Measurements from ENCODE around the gene TMED1. TPM values are rescaled to one million over a fixed set of nuclear protein-coding genes. Genes with fewer than 3 reads are reported as not detected.
A peak's percentile ranks its signal among the peaks of the same experiment; 100 is the strongest.

The TMED1 gene
- total and polyA plus RNA-seq, 12 donors: 25.9 to 88.6 (median 33.5) TPM

DNA sequence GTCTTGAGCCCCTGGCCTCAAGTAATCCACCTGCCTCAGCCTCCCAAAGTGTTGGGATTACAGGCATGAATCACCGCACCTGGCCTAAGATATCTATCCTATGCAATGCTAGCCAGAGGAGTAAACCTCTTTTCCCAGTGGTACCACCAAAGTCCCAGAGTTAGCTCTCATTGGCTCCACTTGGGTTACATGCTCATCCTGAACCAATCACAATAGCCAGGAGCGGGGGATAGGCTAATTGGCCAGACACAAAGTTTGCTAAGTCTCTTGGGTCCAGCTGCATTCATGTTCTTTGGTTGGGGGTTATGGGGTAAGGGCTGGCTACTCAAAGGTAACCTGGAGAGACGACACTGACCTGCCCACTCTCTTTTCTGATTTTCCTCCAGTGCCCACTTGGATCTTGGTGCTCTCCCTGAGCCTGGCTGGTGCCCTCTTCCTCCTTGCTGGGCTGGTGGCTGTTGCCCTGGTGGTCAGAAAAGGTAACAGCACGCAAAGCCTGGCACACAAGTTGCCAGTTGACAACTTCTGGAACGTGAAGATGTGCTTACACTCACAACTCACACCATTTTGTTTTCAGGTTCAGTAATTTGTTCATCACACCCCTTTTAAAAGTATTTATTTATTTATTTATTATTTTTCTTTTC is 20.0 kb upstream of the TMED1 start:
- Histone ChIP-seq H3K4me1 (peaks cover 0 to 4% (median 0%) of the 10 kb centered on the region in 9 donors), H3K4me3 (no peak overlapping the region), H3K9me3 (no peaks in the 10 kb centered on the region), H3K27ac (no peak overlapping the region), H3K36me3 (peaks cover 0 to 5% (median 0%) of the 10 kb centered on the region in 9 donors), H3K27me3 (no peaks in the 10 kb centered on the region)
- DNase-seq (no peak), ATAC-seq (no peak)
- intact Hi-C loops (cut with DNase I): loop anchor here in 1 of 10 donors (10.0 kb wide), 1 partner anchor 81 kb away; no protein-coding TSS in a partner anchor
- TF ChIP-seq, protein P1, sequence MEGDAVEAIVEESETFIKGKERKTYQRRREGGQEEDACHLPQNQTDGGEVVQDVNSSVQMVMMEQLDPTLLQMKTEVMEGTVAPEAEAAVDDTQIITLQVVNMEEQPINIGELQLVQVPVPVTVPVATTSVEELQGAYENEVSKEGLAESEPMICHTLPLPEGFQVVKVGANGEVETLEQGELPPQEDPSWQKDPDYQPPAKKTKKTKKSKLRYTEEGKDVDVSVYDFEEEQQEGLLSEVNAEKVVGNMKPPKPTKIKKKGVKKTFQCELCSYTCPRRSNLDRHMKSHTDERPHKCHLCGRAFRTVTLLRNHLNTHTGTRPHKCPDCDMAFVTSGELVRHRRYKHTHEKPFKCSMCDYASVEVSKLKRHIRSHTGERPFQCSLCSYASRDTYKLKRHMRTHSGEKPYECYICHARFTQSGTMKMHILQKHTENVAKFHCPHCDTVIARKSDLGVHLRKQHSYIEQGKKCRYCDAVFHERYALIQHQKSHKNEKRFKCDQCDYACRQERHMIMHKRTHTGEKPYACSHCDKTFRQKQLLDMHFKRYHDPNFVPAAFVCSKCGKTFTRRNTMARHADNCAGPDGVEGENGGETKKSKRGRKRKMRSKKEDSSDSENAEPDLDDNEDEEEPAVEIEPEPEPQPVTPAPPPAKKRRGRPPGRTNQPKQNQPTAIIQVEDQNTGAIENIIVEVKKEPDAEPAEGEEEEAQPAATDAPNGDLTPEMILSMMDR (IDR thresholded peaks at IDR 0.05): peak in 7 of 9 donors; percentile 9 to 57 (median 32)
- 73 to 79% methylated on average over 5 of the region's 5 CpGs for WGBS, 2 donors

GRCh38 chr19:10854350-10855089 is 18.5 kb upstream of the TMED1 start:
- Histone ChIP-seq H3K27me3 (peaks cover 0 to 7% (median 0%) of the 10 kb centered on the region in 7 donors), H3K27ac (no peak overlapping the region), H3K9me3 (no peaks in the 10 kb centered on the region), H3K4me3 (no peak overlapping the region), H3K36me3 (peaks cover 0 to 5% (median 0%) of the 10 kb centered on the region in 9 donors), H3K4me1 (no peaks in the 10 kb centered on the region)
- intact Hi-C loops (cut with DNase I): loop anchor here in 1 of 10 donors (10.0 kb wide), 1 partner anchor 80 kb away; no protein-coding TSS in a partner anchor
- DNase-seq (no peak), ATAC-seq (no peak)
- WGBS, 2 donors: 64 to 84% methylated on average over 7 of the region's 7 CpGs
- TF ChIP-seq, protein P1 (IDR thresholded peaks at IDR 0.05): no peak

DNA sequence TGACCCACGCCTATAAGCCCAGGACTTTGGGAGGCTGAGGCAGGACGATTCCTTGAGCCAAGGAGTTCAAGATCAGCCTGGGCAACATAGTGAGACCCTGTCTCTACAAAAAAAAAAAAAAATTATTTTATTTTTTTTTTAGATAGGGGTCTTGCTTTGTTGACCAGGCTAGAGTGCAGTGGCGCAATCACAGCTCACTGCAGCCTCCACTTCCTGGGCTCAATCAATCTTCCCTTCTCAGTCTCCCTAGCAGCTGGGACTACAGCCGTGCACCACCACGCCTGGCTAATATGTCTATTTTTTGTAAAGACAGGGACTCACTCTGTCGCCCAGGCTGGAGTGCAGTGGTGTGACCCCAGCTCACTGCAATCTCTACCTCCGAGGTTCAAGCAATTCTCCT is 16.9 kb upstream of the TMED1 start:
- H3K9me3 ChIP-seq: no peaks in the 10 kb centered on the region
- H3K36me3 ChIP-seq: peaks cover 0 to 5% (median 0%) of the 10 kb centered on the region in 9 donors
- TF ChIP-seq, protein P1 (IDR thresholded peaks at IDR 0.05): no peak
- H3K4me1 ChIP-seq: peaks cover 0 to 3% (median 0%) of the 10 kb centered on the region in 9 donors
- H3K27ac ChIP-seq: no peak overlapping the region
- no peak for ATAC-seq
- WGBS, 2 donors: 74% methylated on average over 7 of the region's 7 CpGs
- intact Hi-C loops (cut with DNase I): loop anchor here in 1 of 10 donors (10.0 kb wide), 1 partner anchor 78 kb away; no protein-coding TSS in a partner anchor
- peaks cover 0 to 7% (median 3%) of the 10 kb centered on the region in 7 donors for H3K27me3 ChIP-seq
- H3K4me3 ChIP-seq: no peak overlapping the region
- no peak for DNase-seq

GRCh38 chr19:10852098-10852800 is 16.2 kb upstream of the TMED1 start:
- intact Hi-C loops (cut with DNase I): loop anchor here in 1 of 10 donors (10.0 kb wide), 1 partner anchor 77 kb away; no protein-coding TSS in a partner anchor
- peaks cover 0 to 7% (median 3%) of the 10 kb centered on the region in 7 donors for H3K27me3 ChIP-seq
- no peak overlapping the region for H3K4me3 ChIP-seq
- TF ChIP-seq, protein P1 (IDR thresholded peaks at IDR 0.05): no peak
- ATAC-seq (no peak), DNase-seq (no peak)
- WGBS, 2 donors: 78 to 79% methylated on average over 7 of the region's 7 CpGs
- peaks cover 0 to 3% (median 0%) of the 10 kb centered on the region in 11 donors for H3K9me3 ChIP-seq
- no peak overlapping the region for H3K27ac ChIP-seq
- peaks cover 0 to 3% (median 0%) of the 10 kb centered on the region in 9 donors for H3K4me1 ChIP-seq
- H3K36me3 ChIP-seq: peaks cover 0 to 5% (median 0%) of the 10 kb centered on the region in 9 donors
